HG03103 (cell line): ENCODE results near the gene NPL.

Source experiments
- ATAC-seq: cut with Tn5 transposase; IDR thresholded peaks from one replicate; pipeline ENCODE4 v1.9.1; 2021; ENCODE audit warnings: low read depth; ENCODE audit not compliant: unreplicated experiment

Gene NPL

DNA sequence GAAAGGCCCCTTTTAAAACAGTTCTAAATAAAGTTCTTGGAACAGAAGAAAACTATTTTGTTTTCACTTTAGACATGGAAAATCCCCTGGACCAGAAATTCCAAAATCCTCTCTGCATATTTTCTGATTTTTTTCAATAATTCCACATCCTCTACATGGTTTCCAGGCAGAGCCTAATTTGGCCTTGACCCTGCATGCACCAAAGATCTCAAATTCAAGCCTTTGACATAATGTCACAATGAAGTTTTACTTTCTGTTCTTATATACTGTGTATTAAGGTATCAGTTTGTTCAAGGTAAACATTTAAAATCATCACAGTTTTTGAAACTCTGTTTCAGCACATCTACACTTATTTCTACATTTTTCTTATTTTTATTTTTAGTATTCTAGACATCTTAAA lies 12.2 kb upstream of the NPL start:
- ATAC-seq: no peak

DNA sequence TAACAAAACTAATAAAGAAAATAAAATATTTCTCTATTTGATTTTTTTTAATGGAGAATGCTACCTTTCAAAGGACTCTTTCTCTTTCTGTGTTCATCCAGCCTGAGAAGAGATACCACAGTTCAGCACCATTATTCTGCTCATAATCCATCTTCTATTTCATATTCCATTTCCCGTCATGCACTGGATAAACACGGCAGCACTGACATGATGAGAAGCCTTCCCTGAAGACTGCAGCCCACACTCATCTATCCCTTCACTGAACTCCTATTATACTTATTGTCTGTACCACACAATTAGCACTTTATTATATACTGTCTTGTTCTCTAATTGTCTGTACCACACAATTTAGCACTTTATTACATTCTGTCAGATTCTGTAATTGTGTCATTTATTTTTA lies 10.7 kb upstream of the NPL start:
- ATAC-seq: no peak

DNA sequence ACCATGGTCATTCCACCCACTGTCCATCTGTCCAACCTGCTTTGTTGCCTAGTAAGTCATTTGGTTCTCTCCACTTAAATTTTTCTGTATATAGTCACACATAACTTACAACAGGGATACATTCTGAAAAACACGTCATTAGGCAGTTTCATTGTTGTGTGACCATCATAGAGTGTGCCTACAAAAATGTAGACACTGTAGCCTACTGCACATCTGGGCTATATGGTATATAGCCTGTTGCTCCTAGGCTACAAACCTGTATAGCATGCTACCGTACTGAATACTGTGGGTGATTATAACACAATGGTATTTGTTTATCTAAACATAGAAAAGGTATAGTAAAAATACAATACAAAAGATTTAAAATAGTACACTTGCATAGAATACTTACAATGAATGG lies 10.0 kb upstream of the NPL start:
- ATAC-seq: no peak

GRCh38 chr1:182781841-182782586 lies 7.6 kb upstream of the NPL start:
- ATAC-seq: no peak

GRCh38 chr1:182782587-182782913 lies 7.0 kb upstream of the NPL start:
- ATAC-seq: no peak

- no peak for ATAC-seq
Measured at GRCh38 chr1:182783068-182783467, 6.5 kb upstream of the NPL start.

- ATAC-seq: no peak
Measured at GRCh38 chr1:182784556-182785171, 4.9 kb upstream of the NPL start.

DNA sequence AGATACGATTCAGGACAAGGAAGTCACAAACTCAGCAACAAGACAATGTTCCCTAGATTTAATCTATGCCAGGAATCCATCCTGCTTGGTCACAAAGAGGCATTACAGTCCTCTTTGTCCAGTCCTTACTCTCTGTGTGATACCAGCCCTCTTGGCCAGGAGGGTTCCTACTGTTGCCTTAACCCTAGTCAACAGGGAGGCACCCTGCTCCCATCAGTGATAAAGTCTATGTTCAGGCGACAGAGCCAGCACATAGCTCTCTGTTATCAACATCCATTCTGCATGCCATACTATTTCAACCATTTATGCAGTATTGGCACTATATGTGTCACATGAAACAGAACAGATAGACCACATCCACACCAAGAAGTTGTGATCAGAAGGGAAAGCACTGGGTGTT lies 4.4 kb upstream of the NPL start:
- no peak for ATAC-seq

DNA sequence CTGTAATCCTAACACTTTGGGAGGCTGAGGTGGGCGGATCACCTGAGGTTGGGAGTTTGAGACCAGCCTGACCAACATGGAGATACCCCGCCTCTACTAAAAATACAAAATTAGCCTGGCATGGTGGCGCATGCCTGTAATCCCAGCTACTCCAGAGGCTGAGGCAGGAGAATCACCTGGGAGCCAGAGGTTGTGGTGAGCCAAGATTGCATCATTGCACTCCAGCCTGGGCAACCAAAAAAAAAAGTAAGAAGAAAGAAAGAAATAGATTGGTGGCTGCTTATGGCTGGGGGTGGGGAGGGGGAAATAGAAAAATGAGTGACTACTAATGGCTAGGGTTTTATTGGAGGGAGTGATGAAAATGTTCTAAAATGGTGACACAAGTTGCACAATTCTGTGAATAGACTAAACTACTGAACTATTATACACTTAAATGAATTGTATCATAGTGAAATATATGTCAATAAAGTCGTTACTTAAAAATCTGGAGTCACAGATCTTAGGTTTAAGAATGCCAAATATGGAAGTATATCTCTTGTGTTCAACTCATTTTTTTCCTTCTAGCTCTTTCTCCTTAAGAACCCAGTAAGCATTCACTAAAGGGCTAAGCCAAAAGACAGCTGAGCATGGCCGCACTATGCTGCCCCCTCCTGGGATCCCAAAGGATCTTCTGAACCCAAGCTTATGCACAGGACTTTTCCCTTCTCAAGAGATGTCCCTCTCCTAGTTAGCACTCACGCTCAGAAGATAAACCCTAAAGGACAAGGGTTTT lies 3.2 kb upstream of the NPL start:
- ATAC-seq: no peak

DNA sequence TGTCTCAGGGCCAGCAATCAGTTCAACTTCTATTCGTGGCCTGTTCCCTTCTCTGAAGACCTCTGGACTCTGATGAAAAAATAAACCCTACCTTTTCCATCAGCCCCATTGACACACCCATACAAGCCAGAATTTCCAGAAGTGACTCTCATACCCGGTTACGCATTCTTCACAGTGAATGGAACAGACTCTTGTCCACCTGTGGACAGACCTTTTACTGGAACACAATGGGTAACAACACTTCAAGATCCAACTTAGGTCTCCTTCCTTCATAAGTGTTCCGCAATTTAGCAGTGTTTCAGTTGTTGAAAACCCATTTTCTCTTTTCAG lies 2.6 kb upstream of the NPL start:
- no peak for ATAC-seq

DNA sequence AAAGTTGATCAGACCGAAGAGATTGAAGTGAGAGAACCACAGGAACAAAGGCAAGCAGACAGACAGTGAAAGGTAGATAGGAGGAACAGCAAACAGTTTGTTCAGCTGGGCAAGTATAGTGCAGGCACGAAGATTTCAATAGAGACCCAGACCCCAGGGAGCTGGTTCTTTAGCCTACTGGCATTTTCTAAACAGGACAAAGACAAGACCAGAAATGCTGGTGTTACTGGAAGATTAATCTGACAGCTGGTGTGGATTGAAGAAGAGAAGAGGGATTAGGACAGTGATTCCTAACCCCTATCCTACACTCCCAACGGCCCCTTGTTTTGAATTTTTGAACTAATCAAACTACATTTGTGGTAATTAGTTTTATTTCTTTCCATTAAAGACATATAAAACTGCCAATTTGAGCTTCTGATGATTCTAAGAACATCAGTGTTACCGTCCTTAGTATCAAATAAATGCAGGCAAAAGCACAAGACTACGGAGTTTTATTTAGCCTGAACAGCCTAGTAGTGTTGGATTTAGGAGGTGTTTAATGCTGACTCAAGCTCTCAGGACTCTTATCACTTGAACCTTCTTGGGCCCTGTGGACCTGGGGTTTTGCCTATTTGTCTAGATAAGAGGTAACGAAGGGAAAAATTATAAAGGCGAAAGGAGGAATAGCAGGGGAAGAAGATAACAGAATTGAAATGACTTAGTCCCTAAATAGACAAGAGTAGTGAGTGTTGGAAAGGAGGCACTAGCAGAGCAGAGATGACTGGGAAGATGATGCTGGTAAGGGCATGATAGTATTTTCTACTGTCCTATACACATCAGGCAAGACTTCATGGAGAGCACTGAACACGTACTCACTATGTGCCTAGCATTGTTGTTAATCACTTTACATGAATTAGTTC lies 2.0 kb downstream of the NPL start:
- ATAC-seq: no peak

GRCh38 chr1:182794091-182794490 lies 4.5 kb downstream of the NPL start:
- ATAC-seq: no peak

DNA sequence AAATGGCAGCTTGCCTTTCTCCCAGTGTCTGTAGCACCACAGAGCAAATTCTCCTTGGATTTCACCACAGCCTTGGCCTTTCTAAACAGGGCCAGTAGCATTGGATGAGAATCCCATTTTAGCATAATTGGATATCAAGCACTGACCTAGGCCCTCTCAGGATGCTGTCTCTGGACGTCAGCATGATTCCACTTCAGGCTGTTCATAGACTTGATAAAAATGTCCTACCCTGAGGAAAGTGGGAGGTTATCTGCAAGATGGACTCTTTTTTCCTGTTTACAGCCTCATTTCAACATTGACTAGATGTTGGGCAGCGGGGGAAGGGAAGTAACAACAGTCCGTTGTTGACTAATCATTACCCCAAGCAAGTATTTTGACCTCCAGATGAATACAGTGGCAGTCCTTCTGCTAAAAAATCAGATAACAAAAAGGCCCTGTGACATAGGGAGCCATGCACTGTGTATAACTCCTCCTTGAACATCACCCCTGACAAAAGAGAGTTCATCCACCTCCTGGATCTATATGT lies 5.2 kb downstream of the NPL start:
- ATAC-seq: no peak

- no peak for ATAC-seq
Measured at GRCh38 chr1:182795563-182796228, 6.1 kb downstream of the NPL start.

- no peak for ATAC-seq
Measured at GRCh38 chr1:182802006-182802803, 12.6 kb downstream of the NPL start.

DNA sequence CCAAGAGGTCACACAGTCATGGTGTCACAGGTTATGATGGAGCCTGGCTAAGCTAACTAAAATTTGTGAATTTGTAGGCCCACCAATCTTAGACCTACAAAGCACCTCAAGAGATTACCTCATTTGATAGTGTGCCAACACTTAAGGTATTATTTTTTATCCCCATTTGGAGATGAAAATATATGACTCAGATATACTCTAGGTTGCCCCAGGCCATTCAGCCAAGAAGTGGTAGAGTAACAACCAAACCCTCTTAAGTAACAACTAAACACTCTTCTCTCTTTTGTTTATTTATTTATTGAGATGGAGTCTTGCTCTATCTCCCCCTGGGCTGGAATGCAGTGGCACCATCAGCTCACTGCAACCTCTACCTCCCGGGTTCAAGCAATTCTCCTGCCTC lies 14.3 kb downstream of the NPL start:
- ATAC-seq: no peak

- no peak for ATAC-seq
Measured at GRCh38 chr1:182806015-182806678, 16.6 kb downstream of the NPL start.

- no peak for ATAC-seq
Measured at GRCh38 chr1:182807907-182808306, 18.3 kb downstream of the NPL start.

GRCh38 chr1:182809414-182809957 lies 19.9 kb downstream of the NPL start:
- ATAC-seq: no peak
